Embryonic facial prominence (tissue), 1 donor: ENCODE measurements around the gene MSTN.
"Not testable (repeated sequence)": the region's sequence is repeated elsewhere in the genome, so short reads cannot be mapped to it uniquely, and the experiment has no call there.

Experiments
- DNase-seq: peaks from one replicate; pipeline ENCODE4 v3.0.0-alpha.2; 2016; ENCODE audit errors: extremely low spot score

Gene MSTN

GRCh38 chr2:190063624-190064023 lies 1.1 kb upstream of the MSTN start:
- no peak for DNase-seq

DNA sequence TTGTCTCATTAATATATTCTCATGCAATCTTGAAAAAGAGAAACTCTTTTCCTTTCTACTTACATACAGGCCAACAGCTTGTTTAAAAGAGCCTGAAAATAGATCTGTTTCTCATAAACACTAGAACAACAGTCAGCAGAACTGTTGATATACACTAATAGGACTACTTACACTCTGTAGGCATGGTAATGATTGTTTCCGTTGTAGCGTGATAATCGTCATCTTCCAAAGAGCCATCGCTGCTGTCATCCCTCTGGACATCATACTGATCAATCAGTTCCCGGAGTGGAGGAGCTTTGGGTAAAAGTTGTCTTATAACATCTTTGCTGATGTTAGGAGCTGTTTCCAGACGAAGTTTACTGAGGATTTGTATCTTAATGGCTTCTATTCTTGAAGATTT lies 476 bp downstream of the MSTN start:
- DNase-seq, result no peak

DNA sequence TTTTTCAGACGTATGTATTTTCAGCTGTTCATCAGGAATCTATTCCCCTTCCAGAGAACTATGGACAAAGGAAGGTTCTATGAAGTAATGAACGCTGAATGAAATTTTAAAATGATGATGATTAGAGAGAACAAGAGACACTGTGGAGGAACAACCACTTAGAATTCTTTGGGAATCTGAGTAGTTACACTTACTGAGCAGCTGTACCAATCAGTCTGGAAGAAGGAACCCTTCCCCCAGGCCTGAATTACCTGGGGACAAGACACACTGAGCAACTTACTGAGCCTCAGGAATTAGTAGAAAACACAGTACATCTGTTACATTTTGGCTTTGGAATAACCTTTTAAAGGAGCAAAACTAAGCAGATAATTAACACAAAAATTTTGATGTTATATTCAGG lies 1.9 kb downstream of the MSTN start:
- DNase-seq, result no peak

DNA sequence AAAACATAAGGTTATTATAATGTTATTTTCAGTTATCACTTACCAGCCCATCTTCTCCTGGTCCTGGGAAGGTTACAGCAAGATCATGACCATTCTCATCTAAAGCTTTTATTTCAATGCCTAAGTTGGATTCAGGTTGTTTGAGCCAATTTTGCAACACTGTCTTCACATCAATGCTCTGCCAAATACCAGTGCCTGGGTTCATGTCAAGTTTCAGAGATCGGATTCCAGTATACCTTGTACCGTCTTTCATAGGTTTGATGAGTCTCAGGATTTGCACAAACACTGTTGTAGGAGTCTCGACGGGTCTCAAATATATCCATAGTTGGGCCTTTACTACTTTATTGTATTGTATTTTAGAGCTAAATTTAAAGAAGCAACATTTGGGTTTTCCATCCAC lies 2.5 kb downstream of the MSTN start:
- no peak for DNase-seq

- no peak for DNase-seq
Measured at GRCh38 chr2:190053426-190053825, 9.1 kb downstream of the MSTN start.

DNA sequence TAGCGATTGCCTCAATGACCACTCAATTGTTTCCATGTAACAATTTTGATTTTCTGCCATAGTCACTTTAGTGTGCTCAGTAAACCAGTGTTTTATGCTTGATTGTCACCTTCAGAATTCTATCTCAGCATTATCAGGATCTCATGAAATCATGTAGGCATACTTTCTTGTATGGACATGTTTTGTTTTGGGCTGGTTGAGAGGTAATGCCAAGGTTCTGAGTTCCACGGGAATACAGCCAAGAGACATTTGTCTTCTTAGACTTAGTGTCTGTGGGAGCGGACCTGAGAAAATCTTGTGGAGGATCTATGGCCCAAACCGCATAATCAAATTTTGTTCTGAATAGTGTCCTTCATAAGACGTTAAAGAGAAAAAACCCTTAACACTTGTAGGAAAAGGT lies 10.2 kb downstream of the MSTN start:
- DNase-seq, result no peak

- no peak for DNase-seq
Measured at GRCh38 chr2:190051223-190051622, 11.3 kb downstream of the MSTN start.

DNA sequence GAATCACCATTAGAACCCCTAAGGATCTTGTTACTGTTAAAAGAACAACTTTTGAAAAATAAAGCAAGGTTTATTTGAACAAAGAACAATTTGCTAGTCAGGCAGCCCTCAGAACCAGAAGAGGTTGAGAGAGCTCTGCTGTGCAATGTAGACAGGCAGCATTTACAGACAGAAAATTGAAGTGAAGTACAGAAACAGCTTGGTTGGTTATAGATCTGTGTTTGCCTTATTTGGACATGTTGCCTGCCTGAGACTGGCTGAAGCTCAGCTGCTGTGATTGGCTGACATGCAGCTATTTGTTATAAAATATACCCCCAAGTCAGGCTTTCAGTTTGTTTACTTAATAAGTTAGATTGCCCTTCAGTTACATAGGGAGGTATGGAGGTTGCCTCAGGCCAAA lies 12.5 kb downstream of the MSTN start:
- no peak for DNase-seq

DNA sequence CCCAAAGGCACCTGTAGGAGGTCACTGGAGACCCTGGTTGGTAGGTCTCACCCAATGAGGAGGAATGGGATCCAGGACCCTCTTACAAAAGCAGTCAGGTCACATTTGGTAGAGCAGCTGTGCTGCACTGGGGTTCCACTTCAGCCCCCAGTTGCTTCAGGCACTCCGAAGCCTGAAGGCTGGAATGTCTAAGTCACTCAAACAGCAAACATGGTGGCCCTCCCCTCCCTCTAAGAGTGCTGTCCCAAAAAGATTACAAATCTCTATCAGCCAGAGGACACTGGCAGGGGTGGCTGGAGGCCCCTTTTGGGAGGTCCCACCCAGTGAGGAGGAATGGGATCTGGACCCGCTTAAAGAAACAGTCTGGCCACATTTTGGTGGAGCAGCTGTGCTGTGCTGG lies 17.7 kb downstream of the MSTN start:
- no peak for DNase-seq

GRCh38 chr2:190043441-190043840 lies 19.1 kb downstream of the MSTN start:
- no peak for DNase-seq

DNA sequence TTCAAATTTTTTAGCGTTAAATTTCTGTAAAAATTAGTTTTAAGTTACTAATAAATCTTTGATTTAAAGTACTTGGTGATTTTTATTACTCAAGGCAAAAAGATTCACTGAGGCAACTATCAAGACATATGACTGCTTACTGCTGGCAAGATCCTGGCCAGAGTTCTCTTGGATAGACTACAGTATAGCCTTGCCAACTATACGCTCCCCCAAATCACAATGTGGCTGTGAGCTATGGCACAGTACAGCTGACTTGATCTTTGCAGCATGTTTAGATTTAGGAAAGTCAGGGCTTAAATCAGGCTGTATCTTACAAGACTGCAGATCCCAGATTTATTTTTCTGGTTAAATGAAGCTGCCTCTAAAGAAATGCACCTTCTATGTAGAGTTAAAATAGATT lies 26.5 kb downstream of the MSTN start:
- no peak for DNase-seq

GRCh38 chr2:190034417-190034816 lies 28.1 kb downstream of the MSTN start:
- not testable (repeated sequence) for DNase-seq

DNA sequence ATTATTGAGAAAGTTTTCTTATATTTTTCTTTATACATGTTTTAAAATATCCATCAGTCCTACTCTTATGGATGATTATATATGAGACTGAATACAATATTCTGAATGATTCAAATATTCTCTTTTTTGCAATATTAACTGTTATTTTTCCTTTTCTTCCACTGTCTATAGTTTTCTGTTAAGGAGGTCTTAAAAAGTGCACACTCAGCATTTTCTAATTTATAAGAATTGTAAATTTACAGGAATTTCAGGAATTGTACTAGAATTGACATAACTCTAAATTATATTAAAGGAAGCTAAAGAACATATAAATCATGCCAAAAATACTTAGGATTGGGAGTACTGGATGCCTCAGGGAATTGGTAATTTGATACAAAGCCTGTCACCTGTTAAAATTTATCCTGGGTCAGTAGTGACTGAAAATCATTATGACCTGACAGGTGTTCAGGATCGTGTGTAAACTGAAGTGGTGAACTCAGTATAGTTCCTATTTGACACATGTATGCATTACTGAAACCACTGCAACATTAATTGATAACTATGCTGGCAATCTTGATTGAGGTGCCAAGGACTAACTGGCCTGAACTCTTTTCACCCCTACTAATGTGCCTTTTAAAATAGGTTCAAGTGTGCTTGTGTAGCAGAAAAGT lies 30.4 kb downstream of the MSTN start:
- no peak for DNase-seq

DNA sequence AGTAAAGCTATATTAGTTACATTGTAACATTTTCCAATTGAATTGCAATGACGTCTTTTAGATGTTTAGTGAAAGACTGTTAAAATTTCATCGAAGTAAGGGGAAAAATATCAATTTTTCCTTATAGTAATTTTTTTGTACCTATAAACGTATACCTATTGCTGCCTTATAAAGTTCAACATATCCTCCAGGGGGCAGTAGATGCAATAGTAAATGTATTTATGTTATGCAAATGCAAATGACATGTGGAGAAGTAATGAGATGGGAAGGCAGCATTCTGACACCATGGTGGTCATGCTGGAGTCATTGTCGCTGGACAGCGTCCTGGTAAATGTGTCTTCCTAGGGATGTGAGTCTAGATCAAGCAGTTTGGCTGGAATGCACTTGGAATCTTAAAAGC lies 38.7 kb downstream of the MSTN start:
- no peak for DNase-seq

GRCh38 chr2:190020720-190021119 lies 41.8 kb downstream of the MSTN start:
- no peak for DNase-seq

DNA sequence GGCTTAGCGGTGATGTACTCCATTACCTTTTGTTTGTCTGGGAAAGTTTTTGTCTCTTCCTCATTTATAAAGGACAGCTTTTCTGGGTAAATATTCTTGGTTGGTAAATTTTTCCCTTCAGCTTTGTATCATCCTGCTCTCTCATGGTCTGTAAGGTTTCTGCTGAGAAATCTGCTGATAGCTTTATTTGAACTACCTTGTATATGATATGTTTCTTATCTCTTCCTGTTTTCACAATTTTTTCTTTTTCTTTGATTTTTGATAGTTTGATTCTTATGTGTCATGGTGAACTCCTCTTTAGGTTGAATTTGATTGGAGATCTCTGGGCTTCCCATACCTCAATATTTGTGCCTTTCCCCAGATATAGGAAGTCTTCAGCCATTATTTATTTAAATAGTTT lies 44.7 kb downstream of the MSTN start:
- no peak for DNase-seq

- DNase-seq, result not testable (repeated sequence)
Measured at GRCh38 chr2:190015969-190016368, 46.6 kb downstream of the MSTN start.
